Heart left ventricle (tissue), 13 donors: Measurements from ENCODE around the gene MYORG.

Source experiments
- CTCF ChIP-seq, 12 donors: fragments of 200-600 bp; sonication (generic) in 4 of 12; IDR thresholded peaks; one replicate each; pipeline versions ENCODE4 v1.5.0 to v1.8.0; 2018 to 2022; ENCODE audit warnings: antibody characterized with exemption in 12 of 12, mild to moderate bottlenecking in 5 of 12
- POLR2A ChIP-seq, 2 donors: fragments of 450-650 bp; IDR thresholded peaks; one replicate each; pipeline ENCODE4 v1.6.1; 2017; ENCODE audit warnings: antibody characterized with exemption in 2 of 2, mild to moderate bottlenecking in 2 of 2, moderate library complexity in 2 of 2
- donor health status: ischemic (EF 13 %, LVEDD 7.1; RV severe dilation, severe dysfunction).
- donor health status: DM: no; HTN: yes; CAD: no.
- donor health status: DM: no; HTN: no; CAD: no.
- donor health status: ischemic (EF 25% LVEDD 6.9; RV normal size, moderate dysfunction).
- donor health status: ischemic (EF 25% LVEDD 5.7; RV mildly dilated, moderate dysfunction).
- donor health status: ischemic (EF 35%, LVEDD 5.7; RV mildly dilated, moderate dysfunction).
- donor health status: nonischemic (EF 11% LVEDD 7.7; RV severe dilation, severe dysfunction).
- donor health status: DM: yes; HTN: yes; CAD: no.
- donor health status: PGD.
- donor health status: ischemic (EF 29% LVEDD 5.4; RV normal size, mild dysfunction).
- donor health status: nonischemic (EF 23%, LVEDD 6.1; RV moderate dilation, normal function).

- TF ChIP-seq CTCF (IDR thresholded peaks at IDR 0.05) (no peak), POLR2A (IDR thresholded peaks at IDR 0.05) (no peak)
Observed at GRCh38 chr9:34343605-34344004, 33.1 kb downstream of the MYORG start.
